ENCODE results near the gene FAM177A1. TPM values are rescaled to one million over a fixed set of nuclear protein-coding genes. Genes with fewer than 3 reads are reported as not detected.

Gene FAM177A1
- total RNA-seq, 4 donors from 2014 or later, result 31.3 to 46.2 (median 44.2) TPM

DNA sequence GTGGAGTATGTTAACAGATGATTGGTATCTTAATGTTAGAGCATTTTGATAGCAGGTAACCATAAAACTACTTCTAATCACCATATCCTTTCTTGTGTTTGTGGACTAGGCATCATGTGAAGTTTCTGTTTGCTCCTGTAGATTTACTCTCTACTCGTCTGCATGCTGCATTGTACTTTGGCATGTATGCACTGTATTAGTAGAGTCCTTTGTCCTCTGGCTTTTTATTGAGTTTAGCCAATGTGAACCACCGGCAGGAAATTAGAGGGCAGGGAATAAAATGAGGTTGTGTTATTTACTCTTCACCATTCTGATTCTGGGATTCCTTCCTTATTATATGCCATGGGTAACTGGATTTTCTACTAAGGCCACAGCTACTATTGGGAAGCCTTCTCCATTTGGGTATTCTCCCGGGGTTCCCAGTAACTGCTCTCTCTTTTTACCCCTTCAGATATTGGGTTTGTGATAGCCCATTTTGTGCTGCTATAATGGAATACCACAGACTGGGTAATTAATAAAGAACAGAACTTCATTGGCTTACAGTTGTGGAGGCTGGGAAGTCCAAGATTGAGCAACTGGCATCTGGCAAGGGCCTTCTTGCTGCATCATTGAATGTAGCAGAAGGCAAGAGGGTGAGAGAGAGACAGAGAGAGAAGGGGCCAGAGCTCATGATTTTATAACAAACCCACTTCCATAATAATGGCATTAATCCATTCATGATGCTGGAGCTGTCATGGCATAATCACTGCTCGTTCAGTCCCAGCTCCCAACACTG is 22.4 kb downstream of the FAM177A1 start:
- TF ChIP-seq, protein P1, sequence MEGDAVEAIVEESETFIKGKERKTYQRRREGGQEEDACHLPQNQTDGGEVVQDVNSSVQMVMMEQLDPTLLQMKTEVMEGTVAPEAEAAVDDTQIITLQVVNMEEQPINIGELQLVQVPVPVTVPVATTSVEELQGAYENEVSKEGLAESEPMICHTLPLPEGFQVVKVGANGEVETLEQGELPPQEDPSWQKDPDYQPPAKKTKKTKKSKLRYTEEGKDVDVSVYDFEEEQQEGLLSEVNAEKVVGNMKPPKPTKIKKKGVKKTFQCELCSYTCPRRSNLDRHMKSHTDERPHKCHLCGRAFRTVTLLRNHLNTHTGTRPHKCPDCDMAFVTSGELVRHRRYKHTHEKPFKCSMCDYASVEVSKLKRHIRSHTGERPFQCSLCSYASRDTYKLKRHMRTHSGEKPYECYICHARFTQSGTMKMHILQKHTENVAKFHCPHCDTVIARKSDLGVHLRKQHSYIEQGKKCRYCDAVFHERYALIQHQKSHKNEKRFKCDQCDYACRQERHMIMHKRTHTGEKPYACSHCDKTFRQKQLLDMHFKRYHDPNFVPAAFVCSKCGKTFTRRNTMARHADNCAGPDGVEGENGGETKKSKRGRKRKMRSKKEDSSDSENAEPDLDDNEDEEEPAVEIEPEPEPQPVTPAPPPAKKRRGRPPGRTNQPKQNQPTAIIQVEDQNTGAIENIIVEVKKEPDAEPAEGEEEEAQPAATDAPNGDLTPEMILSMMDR (IDR thresholded peaks at IDR 0.05), result no peak
- TF ChIP-seq POLR2AphosphoS5 (IDR thresholded peaks at IDR 0.05) (no peak), POLR2A (IDR thresholded peaks at IDR 0.05) (no peak), EP300 (IDR thresholded peaks at IDR 0.05) (no peak)
- Histone ChIP-seq H3K36me3 (peaks cover 41% of the 10 kb centered on the region), H3K27me3 (no peaks in the 10 kb centered on the region), H3K4me3 (no peak overlapping the region), H3K27ac (no peak overlapping the region), H3K4me1 (no peaks in the 10 kb centered on the region), H3K9me3 (no peaks in the 10 kb centered on the region)
- 95% methylated on average over 4 of the region's 4 CpGs for WGBS
- no peak for DNase-seq (ENCODE audit: low spot score in 2 of 2)

GRCh38 chr14:35072226-35072625 is 26.2 kb downstream of the FAM177A1 start:
- no peaks in the 10 kb centered on the region for H3K4me1 ChIP-seq
- no peak overlapping the region for H3K4me3 ChIP-seq
- TF ChIP-seq POLR2A (IDR thresholded peaks at IDR 0.05), result no peak
- TF ChIP-seq POLR2AphosphoS5 (IDR thresholded peaks at IDR 0.05), result no peak
- no peak for TF ChIP-seq EP300 (IDR thresholded peaks at IDR 0.05)
- TF ChIP-seq, protein P1 (IDR thresholded peaks at IDR 0.05), result no peak

DNA sequence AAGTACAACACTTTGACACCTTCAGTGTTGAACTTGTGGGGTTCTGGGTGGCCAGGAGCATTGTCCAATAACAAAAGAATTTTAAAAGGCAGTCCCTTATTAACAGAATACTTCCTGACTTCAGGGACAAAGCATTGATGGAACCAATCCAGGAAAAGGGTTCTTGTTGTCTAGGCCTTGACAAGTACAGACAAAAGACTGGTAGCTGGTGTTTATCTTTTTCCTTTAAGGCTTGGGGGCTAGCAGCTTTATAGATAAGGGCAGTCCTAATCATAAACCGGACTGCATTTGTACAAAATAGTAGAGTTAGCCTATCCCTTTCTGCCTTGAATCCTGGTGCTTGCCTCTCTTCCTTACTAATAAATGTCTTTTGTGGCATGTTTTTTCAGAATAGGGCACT is 27.4 kb downstream of the FAM177A1 start:
- WGBS, result 95% methylated on average over 1 of the region's 1 CpG
- no peak for TF ChIP-seq POLR2AphosphoS5 (IDR thresholded peaks at IDR 0.05)
- TF ChIP-seq, protein P1 (IDR thresholded peaks at IDR 0.05), result no peak
- no peak for TF ChIP-seq POLR2A (IDR thresholded peaks at IDR 0.05)
- no peak for TF ChIP-seq EP300 (IDR thresholded peaks at IDR 0.05)
- peaks cover 61% of the 10 kb centered on the region for H3K36me3 ChIP-seq

More at GRCh38 chr14:35072226-35072625, 26.2 kb downstream of the FAM177A1 start:
- Histone ChIP-seq H3K9me3 (no peaks in the 10 kb centered on the region), H3K36me3 (peaks cover 53% of the 10 kb centered on the region), H3K27ac (no peak overlapping the region), H3K27me3 (no peaks in the 10 kb centered on the region)
- DNase-seq (ENCODE audit: low spot score in 2 of 2), result no peak
- 95% methylated on average over 3 of the region's 3 CpGs for WGBS

GRCh38 chr14:35078082-35078481 is 32.0 kb downstream of the FAM177A1 start:
- peaks cover 70% of the 10 kb centered on the region for H3K36me3 ChIP-seq
- TF ChIP-seq POLR2A (IDR thresholded peaks at IDR 0.05) (no peak), POLR2AphosphoS5 (IDR thresholded peaks at IDR 0.05) (no peak), EP300 (IDR thresholded peaks at IDR 0.05) (no peak)
- TF ChIP-seq, protein P1 (IDR thresholded peaks at IDR 0.05), result no peak
- no peak overlapping the region for H3K4me3 ChIP-seq
- no peak overlapping the region for H3K27ac ChIP-seq
- 98% methylated on average over 2 of the region's 2 CpGs for WGBS
- H3K27me3 ChIP-seq, result no peaks in the 10 kb centered on the region
- no peaks in the 10 kb centered on the region for H3K9me3 ChIP-seq
- no peaks in the 10 kb centered on the region for H3K4me1 ChIP-seq
- DNase-seq (ENCODE audit: low spot score in 2 of 2), result no peak

More for the DNA sequence above, 27.4 kb downstream of the FAM177A1 start:
- Histone ChIP-seq H3K27me3 (no peaks in the 10 kb centered on the region), H3K27ac (no peak overlapping the region), H3K4me1 (no peaks in the 10 kb centered on the region), H3K4me3 (no peak overlapping the region), H3K9me3 (no peaks in the 10 kb centered on the region)
- DNase-seq (ENCODE audit: low spot score in 2 of 2), result no peak

DNA sequence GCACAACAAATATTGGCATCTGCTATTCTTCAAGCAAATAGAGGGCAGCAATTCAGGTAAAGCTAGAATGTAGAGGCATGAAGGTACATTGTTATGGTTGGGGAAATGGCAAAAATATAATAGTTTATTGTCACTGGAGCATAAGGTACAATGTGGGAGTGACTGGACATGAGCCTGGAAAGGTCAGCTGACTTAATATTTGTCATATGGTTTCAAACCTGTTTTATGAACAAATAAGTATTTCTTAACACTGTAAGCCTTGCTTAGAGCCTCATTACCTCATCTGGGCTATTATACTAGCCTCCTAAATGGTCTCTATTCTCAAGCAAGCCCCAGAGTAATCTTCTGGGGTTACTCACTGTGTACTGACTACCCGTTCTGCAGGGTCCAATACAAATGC is 33.7 kb downstream of the FAM177A1 start:
- TF ChIP-seq EP300 (IDR thresholded peaks at IDR 0.05) (no peak), POLR2AphosphoS5 (IDR thresholded peaks at IDR 0.05) (no peak), POLR2A (IDR thresholded peaks at IDR 0.05) (no peak)
- TF ChIP-seq, protein P1 (IDR thresholded peaks at IDR 0.05), result no peak
- H3K27ac ChIP-seq, result no peak overlapping the region
- DNase-seq (ENCODE audit: low spot score in 2 of 2), result no peak
- H3K9me3 ChIP-seq, result no peaks in the 10 kb centered on the region
- WGBS, result 78% methylated on average over 1 of the region's 1 CpG
- H3K27me3 ChIP-seq, result no peaks in the 10 kb centered on the region
- H3K4me1 ChIP-seq, result no peaks in the 10 kb centered on the region
- no peak overlapping the region for H3K4me3 ChIP-seq
- H3K36me3 ChIP-seq, result peaks cover 70% of the 10 kb centered on the region

Measured in suprapubic skin (tissue), 4 donors.